Dendritic cell treated with granulocyte-macrophage colony-stimulating factor and Interleukin-4, amounts not matched to agents 40 ng/mL and 50 ng/mL, for 4 days (primary cell): ENCODE data around the gene LENG1.

Experiments used
- H3K27ac Mint-ChIP-seq: one replicate; pipeline ENCODE4 v1.8.0; 2022; ENCODE audit warnings: mild to moderate bottlenecking, mixed read lengths
- H3K27me3 Mint-ChIP-seq: one replicate; pipeline ENCODE4 v1.8.0; 2022; ENCODE audit warnings: mild to moderate bottlenecking, mixed read lengths
- H3K36me3 Mint-ChIP-seq: one replicate; pipeline ENCODE4 v1.8.0; 2022; ENCODE audit warnings: low read depth, mixed read lengths
- H3K4me1 Mint-ChIP-seq: one replicate; pipeline ENCODE4 v1.8.0; 2022; ENCODE audit warnings: low read depth, mixed read lengths
- H3K4me3 Mint-ChIP-seq: one replicate; pipeline ENCODE4 v1.8.0; 2022; ENCODE audit warnings: mild to moderate bottlenecking, moderate library complexity, mixed read lengths
- H3K9me3 Mint-ChIP-seq: one replicate; pipeline ENCODE4 v1.8.0; 2022; ENCODE audit warnings: mixed read lengths
- intact Hi-C: fragments of 100-400 bp; cut with micrococcal nuclease; formaldehyde crosslinking; loops from one replicate; pipeline ENCODE4 v1.15.0; 2022

Gene LENG1

DNA sequence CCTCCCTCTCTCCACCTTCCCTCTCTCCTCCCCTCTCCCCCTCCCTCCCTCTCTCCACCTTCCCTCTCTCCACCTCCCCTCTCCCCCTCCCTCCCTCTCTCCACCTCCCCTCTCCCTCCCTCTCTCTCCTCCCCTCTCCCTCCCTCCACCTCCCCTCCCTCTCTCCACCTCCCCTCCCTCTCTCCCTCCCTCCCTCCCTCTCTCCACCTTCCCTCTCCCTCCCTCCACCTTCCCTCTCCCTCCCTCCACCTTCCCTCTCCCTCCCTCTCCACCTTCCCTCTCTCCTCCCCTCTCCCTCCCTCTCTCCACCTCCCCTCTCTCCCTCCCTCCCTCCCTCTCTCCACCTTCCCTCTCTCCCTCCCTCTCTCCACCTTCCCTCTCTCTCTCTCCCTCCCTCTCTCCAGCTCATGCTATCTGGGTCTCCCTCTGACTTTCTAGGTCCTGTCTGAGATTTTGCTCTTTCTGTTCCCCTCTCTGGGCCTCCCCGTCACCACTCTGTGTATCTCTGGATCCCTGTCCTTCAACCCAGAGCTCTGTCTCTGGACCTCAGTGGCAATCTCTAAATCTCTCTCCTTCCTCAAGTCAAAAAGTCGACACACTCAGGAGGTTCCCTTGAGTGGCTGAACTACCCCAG lies 25.4 kb downstream of the LENG1 start:
- peaks cover 20% of the 10 kb centered on the region for H3K4me1 Mint-ChIP-seq
- H3K27ac Mint-ChIP-seq: no peak overlapping the region
- peaks cover 52% of the 10 kb centered on the region for H3K36me3 Mint-ChIP-seq
- intact Hi-C loops: no loop called here
- peaks cover 9% of the 10 kb centered on the region for H3K27me3 Mint-ChIP-seq
- H3K4me3 Mint-ChIP-seq: no peak overlapping the region
- no peaks in the 10 kb centered on the region for H3K9me3 Mint-ChIP-seq

- Mint-ChIP-seq H3K27me3 (peaks cover 9% of the 10 kb centered on the region), H3K9me3 (no peaks in the 10 kb centered on the region), H3K4me3 (no peak overlapping the region), H3K36me3 (peaks cover 52% of the 10 kb centered on the region), H3K4me1 (peaks cover 14% of the 10 kb centered on the region), H3K27ac (no peak overlapping the region)
- intact Hi-C loops: no loop called here
Observed at GRCh38 chr19:54133312-54133956, 26.1 kb downstream of the LENG1 start.

DNA sequence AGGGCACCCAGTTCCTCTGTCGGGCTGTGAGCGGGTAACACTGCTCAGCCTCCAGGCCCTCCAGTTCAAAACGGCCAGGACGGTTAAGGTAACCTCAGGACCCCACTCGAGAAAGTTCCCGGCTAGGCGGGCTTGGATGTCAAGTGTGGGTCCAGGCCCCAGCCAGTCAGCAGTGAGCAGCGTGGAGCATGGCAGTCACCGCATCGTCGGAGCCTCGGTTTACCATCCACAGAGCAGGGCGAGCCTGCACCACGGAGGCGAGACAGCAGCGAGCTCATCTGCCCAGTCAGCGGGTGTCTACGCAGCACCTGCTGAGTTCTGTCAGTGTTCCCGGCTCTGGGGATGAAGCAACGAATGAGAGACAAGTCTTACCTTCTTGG lies 29.9 kb downstream of the LENG1 start:
- Mint-ChIP-seq H3K4me3 (no peak overlapping the region), H3K9me3 (no peaks in the 10 kb centered on the region), H3K27ac (no peak overlapping the region), H3K36me3 (peaks cover 81% of the 10 kb centered on the region), H3K4me1 (no peaks in the 10 kb centered on the region), H3K27me3 (peaks cover 5% of the 10 kb centered on the region)
- intact Hi-C loops: no loop called here

- H3K27me3 Mint-ChIP-seq: no peaks in the 10 kb centered on the region
- intact Hi-C loops: no loop called here
- H3K36me3 Mint-ChIP-seq: peaks cover 87% of the 10 kb centered on the region
- no peaks in the 10 kb centered on the region for H3K4me1 Mint-ChIP-seq
- no peaks in the 10 kb centered on the region for H3K9me3 Mint-ChIP-seq
- H3K4me3 Mint-ChIP-seq: no peak overlapping the region
- no peak overlapping the region for H3K27ac Mint-ChIP-seq
Observed at GRCh38 chr19:54128796-54129616, 30.5 kb downstream of the LENG1 start.

DNA sequence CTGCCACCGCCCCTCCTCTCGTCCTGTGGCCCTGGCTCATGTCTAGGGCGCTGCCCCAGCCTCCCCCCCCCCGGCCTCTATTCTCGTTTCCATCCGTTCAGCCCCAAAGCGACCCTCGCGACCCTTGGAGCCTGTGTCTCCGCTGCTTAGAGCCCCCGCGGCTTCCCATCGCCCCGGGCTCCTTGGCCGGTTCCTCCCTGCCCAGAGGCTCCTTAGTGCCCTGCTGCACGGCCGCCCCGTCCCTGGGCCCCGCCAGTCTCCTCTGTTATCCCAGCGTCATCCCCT lies 31.1 kb downstream of the LENG1 start:
- Mint-ChIP-seq H3K27me3 (no peaks in the 10 kb centered on the region), H3K4me1 (no peaks in the 10 kb centered on the region), H3K4me3 (no peak overlapping the region), H3K9me3 (no peaks in the 10 kb centered on the region), H3K36me3 (peaks cover 93% of the 10 kb centered on the region), H3K27ac (no peak overlapping the region)
- intact Hi-C loops: no loop called here

- H3K27me3 Mint-ChIP-seq: no peaks in the 10 kb centered on the region
- no peak overlapping the region for H3K4me3 Mint-ChIP-seq
- intact Hi-C loops: no loop called here
- H3K9me3 Mint-ChIP-seq: no peaks in the 10 kb centered on the region
- H3K4me1 Mint-ChIP-seq: no peaks in the 10 kb centered on the region
- no peak overlapping the region for H3K27ac Mint-ChIP-seq
- peaks cover 94% of the 10 kb centered on the region for H3K36me3 Mint-ChIP-seq
Observed at GRCh38 chr19:54127688-54128440, 31.7 kb downstream of the LENG1 start.

DNA sequence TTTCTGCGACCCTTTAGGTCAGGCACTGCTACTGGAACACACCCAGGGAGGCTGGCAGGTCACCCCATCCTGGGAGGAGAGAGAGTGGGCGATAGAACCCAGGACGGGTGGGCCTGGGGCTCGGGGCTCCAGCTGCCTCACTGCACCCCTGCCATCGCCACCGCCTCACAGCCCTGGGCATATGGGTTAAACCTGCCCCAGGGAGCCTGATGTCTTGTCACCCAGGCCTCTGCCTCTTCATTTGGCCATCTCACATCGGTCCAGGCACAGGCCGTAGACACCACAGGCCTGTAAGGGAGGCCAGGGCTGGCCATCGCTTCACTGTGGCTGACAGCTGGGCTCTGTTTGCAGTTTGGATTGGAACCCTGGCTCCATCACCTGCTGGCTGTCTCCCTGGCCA lies 33.8 kb downstream of the LENG1 start:
- no peaks in the 10 kb centered on the region for H3K4me1 Mint-ChIP-seq
- no peaks in the 10 kb centered on the region for H3K27me3 Mint-ChIP-seq
- intact Hi-C loops: no loop called here
- peaks cover 98% of the 10 kb centered on the region for H3K36me3 Mint-ChIP-seq
- H3K27ac Mint-ChIP-seq: no peak overlapping the region
- no peak overlapping the region for H3K4me3 Mint-ChIP-seq
- no peaks in the 10 kb centered on the region for H3K9me3 Mint-ChIP-seq

DNA sequence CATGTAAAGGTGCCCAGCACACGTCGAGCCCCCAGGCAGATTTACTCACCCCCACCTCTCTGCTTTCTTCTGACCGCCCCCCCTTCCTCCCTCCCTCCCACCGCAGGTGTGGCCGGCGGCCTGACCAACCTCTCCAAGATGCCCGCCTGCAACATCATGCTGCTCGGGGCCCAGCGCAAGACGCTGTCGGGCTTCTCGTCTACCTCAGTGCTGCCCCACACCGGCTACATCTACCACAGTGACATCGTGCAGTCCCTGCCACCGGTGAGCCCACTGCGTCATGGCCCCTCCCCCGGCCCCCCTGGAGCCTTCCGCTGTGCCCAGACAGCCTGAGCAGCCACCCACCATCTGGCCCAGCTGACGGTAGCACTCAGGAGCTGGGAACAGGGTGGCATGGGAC lies 35.1 kb downstream of the LENG1 start:
- H3K27ac Mint-ChIP-seq: no peak overlapping the region
- no peak overlapping the region for H3K4me3 Mint-ChIP-seq
- H3K4me1 Mint-ChIP-seq: no peaks in the 10 kb centered on the region
- H3K27me3 Mint-ChIP-seq: no peaks in the 10 kb centered on the region
- H3K9me3 Mint-ChIP-seq: no peaks in the 10 kb centered on the region
- H3K36me3 Mint-ChIP-seq: peaks cover 100% of the 10 kb centered on the region
- intact Hi-C loops: no loop called here

DNA sequence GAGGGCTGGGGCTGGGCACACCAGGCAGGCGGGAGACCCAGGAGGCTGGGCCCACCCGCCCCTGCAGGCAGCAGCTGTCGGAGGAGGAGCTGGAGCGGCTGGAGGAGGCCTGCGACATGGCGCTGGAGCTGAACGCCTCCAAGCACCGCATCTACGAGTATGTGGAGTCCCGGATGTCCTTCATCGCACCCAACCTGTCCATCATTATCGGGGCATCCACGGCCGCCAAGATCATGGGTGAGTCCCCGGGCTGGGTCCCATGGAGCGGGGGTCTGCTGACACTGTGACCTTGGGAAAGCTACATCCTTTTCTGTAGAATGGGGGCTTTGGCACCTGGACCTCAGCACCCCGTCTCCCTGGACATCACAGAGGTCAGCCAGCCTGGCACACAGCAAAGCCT lies 35.8 kb downstream of the LENG1 start:
- no peaks in the 10 kb centered on the region for H3K4me1 Mint-ChIP-seq
- intact Hi-C loops: no loop called here
- H3K4me3 Mint-ChIP-seq: no peak overlapping the region
- no peak overlapping the region for H3K27ac Mint-ChIP-seq
- H3K9me3 Mint-ChIP-seq: no peaks in the 10 kb centered on the region
- no peaks in the 10 kb centered on the region for H3K27me3 Mint-ChIP-seq
- peaks cover 100% of the 10 kb centered on the region for H3K36me3 Mint-ChIP-seq

DNA sequence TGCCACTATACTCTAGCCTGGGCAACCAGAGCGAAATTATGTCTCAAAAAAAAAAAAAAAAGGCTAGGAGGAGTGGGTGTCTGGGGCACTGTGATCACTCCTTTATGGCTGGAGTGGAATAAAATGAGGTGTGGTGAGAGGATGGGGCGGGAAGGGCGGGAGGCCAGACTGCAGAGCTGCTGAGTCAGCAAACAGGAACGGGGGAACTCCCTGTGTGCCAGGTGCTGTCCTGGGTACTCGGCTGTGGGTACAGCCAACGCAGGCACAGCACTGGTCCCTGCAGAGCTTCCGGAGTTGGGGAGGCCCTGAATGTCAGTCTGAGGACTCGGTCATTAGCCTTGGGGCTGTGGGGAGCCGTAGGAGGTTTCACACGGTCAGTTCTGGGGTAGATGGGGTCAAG lies 38.3 kb downstream of the LENG1 start:
- Mint-ChIP-seq H3K4me3 (no peak overlapping the region), H3K36me3 (peaks cover 86% of the 10 kb centered on the region), H3K9me3 (no peaks in the 10 kb centered on the region), H3K27ac (no peak overlapping the region), H3K27me3 (no peaks in the 10 kb centered on the region), H3K4me1 (peaks cover 14% of the 10 kb centered on the region)
- intact Hi-C loops: no loop called here

GRCh38 chr19:54115109-54116063 lies 44.1 kb downstream of the LENG1 start, which contains the start of the genes PRPF31 and TFPT:
PRPF31 (plus strand) TSS chr19:54115754; CDS start chr19:54118279, 2,525 bp downstream.
TFPT (minus strand) TSS chr19:54115657; CDS start chr19:54115269, 388 bp downstream.
- no peaks in the 10 kb centered on the region for H3K27me3 Mint-ChIP-seq
- intact Hi-C loops: loop anchor here (1.0 kb wide), 1 partner anchor 13 kb away; the partner anchor contains the start of gene NDUFA3
- H3K9me3 Mint-ChIP-seq: no peaks in the 10 kb centered on the region
- H3K4me1 Mint-ChIP-seq: peaks cover 48% of the 10 kb centered on the region
- peak within 1 kb of the TSS; percentile 94 for H3K27ac Mint-ChIP-seq
- H3K36me3 Mint-ChIP-seq: peaks cover 82% of the 10 kb centered on the region
- peak within 1 kb of the TSS; percentile 85 for H3K4me3 Mint-ChIP-seq

GRCh38 chr19:54114340-54115108 lies 45.0 kb downstream of the LENG1 start:
- Mint-ChIP-seq H3K4me3 (peak overlapping the region; percentile 85), H3K27ac (peak overlapping the region; percentile 94), H3K27me3 (no peaks in the 10 kb centered on the region), H3K4me1 (peaks cover 55% of the 10 kb centered on the region), H3K9me3 (no peaks in the 10 kb centered on the region), H3K36me3 (peaks cover 82% of the 10 kb centered on the region)
- intact Hi-C loops: loop anchor here (1.0 kb wide), 1 partner anchor 12 kb away; the partner anchor contains the start of gene NDUFA3
